GM12878 (cell line): ENCODE data around the gene KCTD16. TPM values are rescaled to one million over a fixed set of nuclear protein-coding genes. Genes with fewer than 3 reads are reported as not detected.

Experiments
- ATAC-seq: fragments of 200-7000 bp; cut with Tn5 transposase; 3 replicates; pipeline ENCODE4 v1.9.1; 2020; ENCODE audit warnings: mild to moderate bottlenecking, moderate library complexity
- BruUV-seq: library from RNA; stranded (reverse); fragments of 400-500 nt; replicated peaks from 2 replicates; lab custom pipeline; 2021; lab: Mats Ljungman, UMichigan
- CTCF ChIA-PET: fragments of 300-600 bp; sonication (Branson Sonifier 250); formaldehyde crosslinking; extraction: SDS; loops from one replicate; lab custom pipeline; 2021; ENCODE audit warnings: inconsistent platforms; lab: Yijun Ruan, JAX
- POLR2A ChIA-PET: fragments of 350-600 bp; formaldehyde crosslinking; extraction: SDS; loops from one replicate; lab custom pipeline; 2021; ENCODE audit warnings: inconsistent platforms; lab: Charles Lee
- RAD21 ChIA-PET: fragments of 300-600 bp; sonication (Branson Sonifier 250); formaldehyde crosslinking; loops from one replicate; lab custom pipeline; 2023; ENCODE audit warnings: antibody characterized with exemption; ENCODE audit not compliant: unreplicated experiment; lab: Charles Lee
- SMC1A ChIA-PET: fragments of 300-600 bp; sonication (Branson Sonifier 250); formaldehyde crosslinking; loops from one replicate; lab custom pipeline; 2023; ENCODE audit not compliant: unreplicated experiment, uncharacterized antibody; lab: Charles Lee
- DNase-seq: peaks from one replicate; pipeline ENCODE4 v3.0.0-alpha.2; 2011; ENCODE audit warnings: low read depth, low spot score
- FAIRE-seq: peaks from 3 replicates; lab custom pipeline; 2011; peaks lifted over from hg19 to GRCh38; lab: Jason Lieb, UNC
- H2AFZ ChIP-seq: 2 replicates; pipeline ENCODE4 v1.6.0; 2011; ENCODE audit warnings: low read depth, low read length, control low read depth; ENCODE audit not compliant: control insufficient read depth
- H3K27ac ChIP-seq: 2 replicates; pipeline ENCODE4 v1.5.1; 2011; ENCODE audit warnings: control low read depth; ENCODE audit not compliant: control insufficient read depth, insufficient read depth
- H3K27me3 ChIP-seq, 2 experiments: replicated peaks in 1 of 2; 2 replicates each; pipeline versions ENCODE4 v1.6.0 to v1.6.1; 2011; ENCODE audit warnings: low read length in 1 of 2; ENCODE audit not compliant: control insufficient read depth in 2 of 2, insufficient read depth in 2 of 2
- H3K36me3 ChIP-seq, 2 experiments: 2 replicates each; pipeline ENCODE4 v1.5.1; 2011; ENCODE audit warnings: low read length in 1 of 2; ENCODE audit not compliant: control insufficient read depth in 2 of 2, insufficient read depth in 2 of 2
- H3K4me1 ChIP-seq: 2 replicates; pipeline ENCODE4 v1.6.1; 2011; ENCODE audit warnings: mild to moderate bottlenecking, low read length, moderate library complexity, mixed read lengths; ENCODE audit not compliant: control insufficient read depth, insufficient read depth
- H3K4me2 ChIP-seq: 2 replicates; pipeline ENCODE4 v1.6.0; 2011; ENCODE audit warnings: control low read depth; ENCODE audit not compliant: control insufficient read depth, insufficient read depth
- H3K4me3 ChIP-seq: fragments of 200-600 bp; sonication (generic); 2 replicates; pipeline ENCODE4 v1.5.1; 2016
- H3K79me2 ChIP-seq: 2 replicates; pipeline ENCODE4 v1.6.0; 2011; ENCODE audit warnings: low read length; ENCODE audit not compliant: control insufficient read depth, insufficient read depth
- H3K9ac ChIP-seq: 2 replicates; pipeline ENCODE4 v1.8.0; 2011; ENCODE audit warnings: low read length, control low read depth, mixed read lengths; ENCODE audit not compliant: control insufficient read depth, insufficient read depth
- H3K9me3 ChIP-seq: replicated peaks from 3 replicates; pipeline ENCODE4 v1.5.1; 2011; ENCODE audit warnings: mild to moderate bottlenecking, low read length; ENCODE audit not compliant: control insufficient read depth, insufficient read depth
- H4K20me1 ChIP-seq: 2 replicates; pipeline ENCODE4 v1.6.0; 2011; ENCODE audit not compliant: control insufficient read depth, insufficient read depth
- BMI1 ChIP-seq: fragments of 450-650 bp; IDR thresholded peaks from 2 replicates; pipeline ENCODE4 v1.6.1; 2016; ENCODE audit warnings: mild to moderate bottlenecking, moderate library complexity, borderline replicate concordance
- DPF2 ChIP-seq: fragments of 450-650 bp; IDR thresholded peaks from 2 replicates; pipeline ENCODE4 v1.6.1; 2017; ENCODE audit warnings: mild to moderate bottlenecking
- EGR1 ChIP-seq, 2 experiments: IDR thresholded peaks; 1 replicate in 1 of 2; 2 replicates in 1 of 2; pipeline ENCODE4 v1.6.1; 2011 to 2012; ENCODE audit warnings: low read depth in 2 of 2, low read length in 2 of 2, borderline replicate concordance in 1 of 2, mild to moderate bottlenecking in 1 of 2, moderate library complexity in 1 of 2
- ETV6 ChIP-seq, 2 experiments: fragments of 450-650 bp in 1 of 2; IDR thresholded peaks in 1 of 2; conservative IDR thresholded peaks in 1 of 2; 2 replicates each; pipeline ENCODE4 v1.6.1; 2014; ENCODE audit warnings: antibody characterized with exemption in 1 of 2, borderline replicate concordance in 1 of 2, low read depth in 1 of 2, mild to moderate bottlenecking in 1 of 2, moderate library complexity in 1 of 2
- IKZF2 ChIP-seq, 2 experiments: fragments of 450-650 bp; IDR thresholded peaks; 2 replicates each; pipeline ENCODE4 v1.6.1; 2017; ENCODE audit warnings: mild to moderate bottlenecking in 2 of 2, moderate library complexity in 2 of 2
- JUNB ChIP-seq: IDR thresholded peaks from 2 replicates; pipeline ENCODE4 v1.6.1; 2016; ENCODE audit warnings: antibody characterized with exemption, mild to moderate bottlenecking
- NFIC ChIP-seq: IDR thresholded peaks from 2 replicates; pipeline ENCODE4 v1.6.1; 2012; ENCODE audit warnings: low read depth, mild to moderate bottlenecking, inconsistent platforms, low read length, moderate library complexity
- RUNX3 ChIP-seq: IDR thresholded peaks from 2 replicates; pipeline ENCODE4 v1.6.1; 2012; ENCODE audit warnings: low read length, inconsistent platforms
- SMAD1 ChIP-seq: fragments of 450-650 bp; IDR thresholded peaks from 2 replicates; pipeline ENCODE4 v1.6.1; 2018; ENCODE audit warnings: mild to moderate bottlenecking, low read depth; ENCODE audit not compliant: partially characterized antibody
- SMARCA5 ChIP-seq: fragments of 450-650 bp; IDR thresholded peaks from 2 replicates; pipeline ENCODE4 v1.6.1; 2017; ENCODE audit warnings: mild to moderate bottlenecking
- TCF3 ChIP-seq: IDR thresholded peaks from 2 replicates; pipeline ENCODE4 v1.6.1; 2012; ENCODE audit warnings: low read depth, mild to moderate bottlenecking, low read length, borderline replicate concordance; ENCODE audit not compliant: insufficient read depth
- TCF7 ChIP-seq: IDR thresholded peaks from 2 replicates; pipeline ENCODE4 v1.6.1; 2014; ENCODE audit warnings: antibody characterized with exemption, borderline replicate concordance
- ZNF207 ChIP-seq: fragments of 450-650 bp; IDR thresholded peaks from 2 replicates; pipeline ENCODE4 v1.6.1; 2014; ENCODE audit warnings: antibody characterized with exemption, mild to moderate bottlenecking, borderline replicate concordance
- ZNF384 ChIP-seq: IDR thresholded peaks from 2 replicates; pipeline ENCODE4 v1.6.1; 2012; ENCODE audit warnings: low read depth, mild to moderate bottlenecking, low read length, improper control_type of control experiment, borderline replicate concordance
- WGBS: methylation state at CpG from one replicate; pipeline ENCODE4 v1.1.6; 2016; ENCODE audit warnings: low lambda C conversion rate; ENCODE audit not compliant: insufficient replicate concordance, insufficient coverage; ENCODE audit errors: missing lambda C conversion rate; 5-methylcytosine and 5-hydroxymethylcytosine counted together
- in situ Hi-C: fragments of 300-500 bp; cut with MboI; formaldehyde crosslinking; loops from 9 replicates; pipeline ENCODE4 v1.14.3; 2018; ENCODE audit warnings: mixed read lengths
- intact Hi-C: fragments of 100-400 bp; cut with micrococcal nuclease; formaldehyde crosslinking; loops from one replicate; pipeline ENCODE4 v1.14.2; 2022; ENCODE audit not compliant: unreplicated experiment
- polyA plus RNA-seq, 11 experiments: library from polyadenylated mRNA; depleted of rRNA in 4 of 11; unstranded in 6 of 11; stranded (reverse) in 5 of 11; fragments of >200 nt; fragmentation: Nextera tagmentation in 4 of 11; fragmentation: Illumina TruSeq in 1 of 11; extraction: Ambion mirVana in 4 of 11; extraction: Trizol in 1 of 11; gene quantifications; 1 replicate in 1 of 11; 2 replicates in 10 of 11; pipeline versions ENCODE4 v1.2.1 to v1.2.3, GENCODE V29; 2011 to 2016; ENCODE audit warnings: inconsistent platforms in 2 of 11, missing spikeins in 2 of 11, low read depth in 1 of 11
- total RNA-seq, 4 experiments: library from RNA; depleted of rRNA in 3 of 4; stranded (reverse); fragments of >200 nt in 3 of 4; fragmentation: Illumina TruSeq in 1 of 4; extraction: Trizol in 1 of 4; gene quantifications; 2 replicates each; pipeline versions ENCODE4 v1.2.1 to v1.2.3, GENCODE V29; 2013 to 2021
- TF ChIP-seq, protein P1 (sequence below): IDR thresholded peaks from 2 replicates; pipeline ENCODE4 v1.6.1; 2011; ENCODE audit warnings: borderline replicate concordance, low read depth, mild to moderate bottlenecking, moderate library complexity, low read length; ENCODE audit not compliant: insufficient read depth, poor library complexity, severe bottlenecking
- TF ChIP-seq, protein P2 (sequence below): fragments of 450-650 bp; IDR thresholded peaks from 2 replicates; pipeline ENCODE4 v1.6.1; 2014; ENCODE audit warnings: mild to moderate bottlenecking
- TF ChIP-seq, protein P3 (sequence below): fragments of 450-650 bp; IDR thresholded peaks from 2 replicates; pipeline ENCODE4 v1.6.1; 2017; ENCODE audit warnings: mild to moderate bottlenecking, moderate library complexity

Gene KCTD16
- total and polyA plus RNA-seq, 10 of the 15 experiments (the other 5 are each of a cell fraction or from before 2014, with no cell fraction given): 0.03 to 0.10 (median 0.06) TPM; not detected in 3

DNA sequence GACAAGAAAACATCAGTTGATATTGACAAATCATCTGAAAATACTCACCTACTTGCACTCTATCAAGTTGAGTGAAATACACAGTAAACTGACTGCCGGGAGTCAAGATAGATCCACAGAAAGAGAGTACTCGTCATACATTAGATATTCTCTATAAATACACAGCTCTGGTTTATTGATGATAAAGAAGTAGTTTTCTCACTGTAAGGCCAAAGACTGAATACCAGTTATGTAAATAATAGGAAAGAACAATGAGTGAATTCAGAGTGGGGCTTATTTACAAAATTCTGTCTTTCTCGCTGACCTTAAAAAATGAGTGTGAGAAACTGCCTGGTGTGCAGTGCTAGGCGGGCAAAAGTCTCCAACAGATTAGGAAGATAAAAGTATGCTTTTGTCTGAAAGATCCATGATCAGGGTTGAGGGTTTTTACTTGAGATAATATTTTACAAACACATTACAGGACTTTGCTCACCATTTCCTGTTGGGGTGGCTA is 341.0 kb downstream of the KCTD16 start (continued):
- TF ChIP-seq IKZF2 (IDR thresholded peaks at IDR 0.05): no peak
- no peak for TF ChIP-seq EGR1 (IDR thresholded peaks at IDR 0.05; ENCODE audit: borderline replicate concordance in 1 of 2, low read depth in 2 of 2, low read length in 2 of 2)
- TF ChIP-seq DPF2: no peak
- TF ChIP-seq, protein P1, sequence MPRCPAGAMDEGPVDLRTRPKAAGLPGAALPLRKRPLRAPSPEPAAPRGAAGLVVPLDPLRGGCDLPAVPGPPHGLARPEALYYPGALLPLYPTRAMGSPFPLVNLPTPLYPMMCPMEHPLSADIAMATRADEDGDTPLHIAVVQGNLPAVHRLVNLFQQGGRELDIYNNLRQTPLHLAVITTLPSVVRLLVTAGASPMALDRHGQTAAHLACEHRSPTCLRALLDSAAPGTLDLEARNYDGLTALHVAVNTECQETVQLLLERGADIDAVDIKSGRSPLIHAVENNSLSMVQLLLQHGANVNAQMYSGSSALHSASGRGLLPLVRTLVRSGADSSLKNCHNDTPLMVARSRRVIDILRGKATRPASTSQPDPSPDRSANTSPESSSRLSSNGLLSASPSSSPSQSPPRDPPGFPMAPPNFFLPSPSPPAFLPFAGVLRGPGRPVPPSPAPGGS: no peak

DNA sequence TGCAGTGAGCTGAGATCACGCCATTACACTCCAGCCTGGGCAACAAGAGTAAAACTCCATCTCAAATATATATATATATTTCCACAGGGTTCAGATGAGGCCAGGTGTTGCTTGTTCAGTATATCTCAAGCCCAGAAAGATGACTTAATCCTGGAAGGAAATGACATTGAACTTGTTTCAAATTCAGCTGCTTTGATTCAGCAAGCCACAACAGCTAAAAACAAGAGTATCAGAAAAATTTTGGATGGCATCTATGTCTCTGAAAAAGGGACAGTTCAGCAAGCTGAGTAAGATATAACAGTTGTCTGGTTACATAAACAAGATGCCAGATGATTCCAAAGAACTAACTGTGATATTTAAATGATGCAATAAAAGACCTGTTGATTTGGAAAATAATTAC is 352.0 kb downstream of the KCTD16 start:
- TF ChIP-seq ZNF384 (no peak), BMI1 (no peak), TCF7 (peak; percentile 49; the same call in 1 of the 2 replicates), NFIC (peak; percentile 61; the same call in 1 of the 2 replicates), ZNF207 (no peak), RUNX3 (peak; percentile 63), SMARCA5 (no peak), SMAD1 (no peak), JUNB (peak; percentile 84), TCF3 (no peak), ETV6 (conservative IDR thresholded peaks at IDR 0.05 in 1 of 2, IDR thresholded peaks at IDR 0.05 in 1 of 2; ENCODE audit: borderline replicate concordance in 1 of 2, low read depth in 1 of 2) (peak in 1 of 2 experiments; percentile 31; a peak in 1 of 4 replicates)
- TF ChIP-seq, protein P2, sequence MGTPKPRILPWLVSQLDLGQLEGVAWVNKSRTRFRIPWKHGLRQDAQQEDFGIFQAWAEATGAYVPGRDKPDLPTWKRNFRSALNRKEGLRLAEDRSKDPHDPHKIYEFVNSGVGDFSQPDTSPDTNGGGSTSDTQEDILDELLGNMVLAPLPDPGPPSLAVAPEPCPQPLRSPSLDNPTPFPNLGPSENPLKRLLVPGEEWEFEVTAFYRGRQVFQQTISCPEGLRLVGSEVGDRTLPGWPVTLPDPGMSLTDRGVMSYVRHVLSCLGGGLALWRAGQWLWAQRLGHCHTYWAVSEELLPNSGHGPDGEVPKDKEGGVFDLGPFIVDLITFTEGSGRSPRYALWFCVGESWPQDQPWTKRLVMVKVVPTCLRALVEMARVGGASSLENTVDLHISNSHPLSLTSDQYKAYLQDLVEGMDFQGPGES: no peak
- TF ChIP-seq, protein P3, sequence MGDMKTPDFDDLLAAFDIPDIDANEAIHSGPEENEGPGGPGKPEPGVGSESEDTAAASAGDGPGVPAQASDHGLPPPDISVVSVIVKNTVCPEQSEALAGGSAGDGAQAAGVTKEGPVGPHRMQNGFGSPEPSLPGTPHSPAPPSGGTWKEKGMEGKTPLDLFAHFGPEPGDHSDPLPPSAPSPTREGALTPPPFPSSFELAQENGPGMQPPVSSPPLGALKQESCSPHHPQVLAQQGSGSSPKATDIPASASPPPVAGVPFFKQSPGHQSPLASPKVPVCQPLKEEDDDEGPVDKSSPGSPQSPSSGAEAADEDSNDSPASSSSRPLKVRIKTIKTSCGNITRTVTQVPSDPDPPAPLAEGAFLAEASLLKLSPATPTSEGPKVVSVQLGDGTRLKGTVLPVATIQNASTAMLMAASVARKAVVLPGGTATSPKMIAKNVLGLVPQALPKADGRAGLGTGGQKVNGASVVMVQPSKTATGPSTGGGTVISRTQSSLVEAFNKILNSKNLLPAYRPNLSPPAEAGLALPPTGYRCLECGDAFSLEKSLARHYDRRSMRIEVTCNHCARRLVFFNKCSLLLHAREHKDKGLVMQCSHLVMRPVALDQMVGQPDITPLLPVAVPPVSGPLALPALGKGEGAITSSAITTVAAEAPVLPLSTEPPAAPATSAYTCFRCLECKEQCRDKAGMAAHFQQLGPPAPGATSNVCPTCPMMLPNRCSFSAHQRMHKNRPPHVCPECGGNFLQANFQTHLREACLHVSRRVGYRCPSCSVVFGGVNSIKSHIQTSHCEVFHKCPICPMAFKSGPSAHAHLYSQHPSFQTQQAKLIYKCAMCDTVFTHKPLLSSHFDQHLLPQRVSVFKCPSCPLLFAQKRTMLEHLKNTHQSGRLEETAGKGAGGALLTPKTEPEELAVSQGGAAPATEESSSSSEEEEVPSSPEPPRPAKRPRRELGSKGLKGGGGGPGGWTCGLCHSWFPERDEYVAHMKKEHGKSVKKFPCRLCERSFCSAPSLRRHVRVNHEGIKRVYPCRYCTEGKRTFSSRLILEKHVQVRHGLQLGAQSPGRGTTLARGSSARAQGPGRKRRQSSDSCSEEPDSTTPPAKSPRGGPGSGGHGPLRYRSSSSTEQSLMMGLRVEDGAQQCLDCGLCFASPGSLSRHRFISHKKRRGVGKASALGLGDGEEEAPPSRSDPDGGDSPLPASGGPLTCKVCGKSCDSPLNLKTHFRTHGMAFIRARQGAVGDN: no peak
- ChIA-PET SMC1A (interaction anchor here (0.7 kb wide), 1 partner anchor 232 kb away, joined by 3 read pairs; no protein-coding TSS in a partner anchor), RAD21 (no interaction called here), POLR2A (no interaction called here), CTCF (no interaction called here)
- no peak overlapping the region for H3K27ac ChIP-seq
- no TSS peak for BruUV-seq
- H3K36me3 ChIP-seq: no peaks in the 10 kb centered on the region
- no peak overlapping the region for H3K4me3 ChIP-seq
- 0% methylated on average over 1 of the region's 1 CpG for WGBS
- no peak overlapping the region for H3K4me2 ChIP-seq
- no peak overlapping the region for H3K9ac ChIP-seq
- no peak for FAIRE-seq
- H3K9me3 ChIP-seq: no peaks in the 10 kb centered on the region
- no peak for DNase-seq
- H3K27me3 ChIP-seq: no peaks in the 10 kb centered on the region
- ATAC-seq: no peak; the same call in 2 of the 3 replicates
- H3K79me2 ChIP-seq: no peaks in the 10 kb centered on the region
- no peak overlapping the region for H2AFZ ChIP-seq
- in situ Hi-C loops (no loop called here), intact Hi-C loops (no loop called here)
- H4K20me1 ChIP-seq: no peaks in the 10 kb centered on the region
- no peaks in the 10 kb centered on the region for H3K4me1 ChIP-seq
